Measurements from ENCODE around the gene P2RX4. TPM values are rescaled to one million over a fixed set of nuclear protein-coding genes. Genes with fewer than 3 reads are reported as not detected.
"Not testable (repeated sequence)": the region's sequence is repeated elsewhere in the genome, so short reads cannot be mapped to it uniquely, and the experiment has no call there.

The P2RX4 gene
- total RNA-seq, 1 donor = 46.0 TPM

GRCh38 chr12:121264951-121265515 lies 55.1 kb downstream of the P2RX4 start:
- DNase-seq (ENCODE audit: low read depth in 2 of 3, low spot score in 2 of 3) = no peak

- DNase-seq (ENCODE audit: low read depth in 2 of 3, low spot score in 2 of 3) = no peak
These were observed 57.9 kb downstream of the P2RX4 start for GRCh38 chr12:121267822-121268221.

- DNase-seq (ENCODE audit: low read depth in 2 of 3, low spot score in 2 of 3) = no peak
These were observed 63.5 kb downstream of the P2RX4 start for GRCh38 chr12:121273364-121273896.

DNA sequence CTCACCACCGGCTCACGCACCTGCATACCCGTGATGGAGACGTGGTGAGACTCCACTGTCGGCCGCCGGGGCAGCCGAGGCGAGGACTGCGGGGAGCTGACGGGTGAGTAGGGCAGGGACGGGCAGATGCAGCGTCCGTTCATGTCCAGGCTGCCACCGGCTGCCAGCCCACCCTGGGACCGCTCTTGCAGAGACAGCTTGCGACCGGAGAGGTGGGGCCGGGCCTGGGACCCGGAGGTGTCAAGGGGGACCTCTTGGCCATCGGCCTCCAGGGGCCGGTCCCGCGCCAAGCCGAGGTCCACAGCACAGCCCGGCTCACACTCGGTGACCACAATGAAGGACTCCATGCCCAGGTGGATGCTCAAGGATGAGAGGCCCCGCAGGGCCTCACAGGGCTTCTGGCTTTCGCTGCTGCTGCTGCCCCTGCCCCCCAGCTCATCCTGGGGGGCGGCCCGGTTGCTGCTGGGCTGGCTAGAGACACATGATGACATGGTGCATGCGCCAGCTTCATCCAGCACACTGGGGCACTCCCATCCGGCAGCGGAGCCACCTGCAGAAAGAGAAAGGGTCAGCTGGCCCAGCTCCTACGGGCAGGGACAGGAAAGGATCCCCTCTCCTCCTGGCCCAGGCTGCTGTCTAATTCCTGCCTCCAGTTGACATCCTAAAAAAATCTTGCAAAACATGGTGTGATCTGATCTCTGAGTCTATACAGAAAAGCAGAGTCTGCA lies 64.3 kb downstream of the P2RX4 start:
- DNase-seq (ENCODE audit: low read depth in 2 of 3, low spot score in 2 of 3) = no peak

GRCh38 chr12:121277374-121277759 lies 67.4 kb downstream of the P2RX4 start:
- no peak for DNase-seq (ENCODE audit: low read depth in 2 of 3, low spot score in 2 of 3)

- peak in 1 of 3 donors; percentile 6 for DNase-seq (ENCODE audit: low read depth in 2 of 3, low spot score in 2 of 3)
These were observed 68.5 kb downstream of the P2RX4 start for GRCh38 chr12:121278169-121279070.

DNA sequence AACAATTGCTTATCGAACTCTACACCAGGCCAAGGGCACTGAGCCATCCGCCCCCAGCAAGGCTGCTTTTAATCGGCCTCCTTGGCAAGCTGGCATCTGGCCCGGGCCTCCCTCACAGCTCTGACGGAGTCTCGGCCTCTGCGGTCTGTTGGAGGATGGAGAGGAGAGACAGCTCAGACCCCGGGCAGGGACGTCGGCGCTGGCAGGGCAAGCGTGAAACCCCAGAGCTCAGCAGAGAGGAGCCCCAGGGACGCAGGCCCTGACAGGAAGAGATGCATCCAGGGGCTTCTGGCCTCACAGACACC lies 69.1 kb downstream of the P2RX4 start:
- DNase-seq (ENCODE audit: low read depth in 2 of 3, low spot score in 2 of 3) = no peak

GRCh38 chr12:121279507-121279915 lies 69.6 kb downstream of the P2RX4 start:
- DNase-seq (ENCODE audit: low read depth in 2 of 3, low spot score in 2 of 3) = no peak

- DNase-seq (ENCODE audit: low read depth in 2 of 3, low spot score in 2 of 3) = not testable (repeated sequence)
These were observed 70.6 kb downstream of the P2RX4 start for GRCh38 chr12:121280531-121280930.

- DNase-seq (ENCODE audit: low read depth in 2 of 3, low spot score in 2 of 3) = not testable (repeated sequence)
These were observed 71.2 kb downstream of the P2RX4 start for GRCh38 chr12:121281116-121281515.

DNA sequence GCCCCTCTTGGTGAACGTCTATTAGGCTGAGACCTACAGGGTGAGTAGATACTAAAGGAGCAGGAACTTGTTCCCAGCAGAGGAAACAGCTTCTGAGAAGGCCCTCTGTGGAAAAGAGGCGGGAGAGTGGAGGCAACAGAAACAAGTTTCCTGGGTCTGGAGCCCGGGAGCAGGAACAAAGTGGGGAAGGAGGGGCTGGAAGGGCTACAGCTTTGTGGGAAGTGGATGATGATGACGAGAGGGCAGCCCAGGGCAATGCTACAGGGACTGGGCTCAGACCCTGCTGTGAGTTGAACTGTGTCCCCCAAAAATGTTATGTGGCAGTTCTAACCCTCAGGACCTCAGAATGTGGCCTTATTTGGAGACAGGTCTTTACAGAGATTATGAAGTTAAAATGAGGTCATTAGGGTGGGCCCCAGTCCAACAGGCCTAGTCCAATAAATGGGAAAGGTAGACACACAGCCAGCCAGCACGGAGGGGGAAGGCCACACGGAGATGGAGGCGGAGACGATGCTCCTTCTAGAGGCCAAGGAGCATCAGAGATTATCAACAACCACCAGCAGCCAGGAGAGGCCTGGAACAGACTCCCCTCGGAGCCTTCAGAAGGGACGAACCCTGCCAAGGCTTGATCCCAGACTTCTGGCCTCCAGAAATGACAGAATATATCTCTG lies 72.3 kb downstream of the P2RX4 start:
- no peak for DNase-seq (ENCODE audit: low read depth in 2 of 3, low spot score in 2 of 3)

GRCh38 chr12:121282910-121283309 lies 73.0 kb downstream of the P2RX4 start:
- DNase-seq (ENCODE audit: low read depth in 2 of 3, low spot score in 2 of 3) = not testable (repeated sequence)

DNA sequence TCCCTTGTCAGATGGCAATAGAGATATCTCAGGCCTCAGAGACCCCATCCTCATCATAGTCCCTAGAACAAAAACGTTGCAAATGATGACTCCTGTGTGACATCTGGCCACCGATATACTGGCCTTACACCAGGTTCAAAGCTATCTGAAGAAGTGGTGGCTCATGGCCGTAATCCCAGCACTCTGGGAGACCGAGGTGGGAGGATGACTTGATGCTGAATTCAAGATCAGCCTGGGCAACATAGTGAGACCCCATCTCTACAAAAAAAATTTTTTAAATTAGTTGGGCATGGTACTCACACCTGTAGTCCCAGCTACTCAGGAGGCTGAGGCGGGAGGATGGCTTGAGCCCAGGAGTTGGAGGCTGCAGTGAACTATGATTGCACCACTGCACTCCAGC lies 73.5 kb downstream of the P2RX4 start:
- DNase-seq (ENCODE audit: low read depth in 2 of 3, low spot score in 2 of 3) = no peak

Other genes with a start within 250 kb of the P2RX4 start
- not detected for gene HNF1A, start 231.6 kb upstream of the P2RX4 start, total RNA-seq
- 18.6 TPM for gene C12orf43, start 193.6 kb upstream of the P2RX4 start, total RNA-seq
- gene OASL, start 170.9 kb upstream of the P2RX4 start, total RNA-seq = 4.6 TPM
- gene P2RX7, start 77.3 kb upstream of the P2RX4 start, total RNA-seq = 9.2 TPM
- gene CAMKK2, start 86.6 kb downstream of the P2RX4 start, total RNA-seq = 32.3 TPM
- 118 TPM for gene ANAPC5, start 142.3 kb downstream of the P2RX4 start, total RNA-seq
- 53.1 TPM for gene RNF34, start 190.0 kb downstream of the P2RX4 start, total RNA-seq